Measurements from ENCODE around the gene REEP6.
"Not testable (repeated sequence)": the region's sequence is repeated elsewhere in the genome, so short reads cannot be mapped to it uniquely, and the experiment has no call there.

REEP6 gene

DNA sequence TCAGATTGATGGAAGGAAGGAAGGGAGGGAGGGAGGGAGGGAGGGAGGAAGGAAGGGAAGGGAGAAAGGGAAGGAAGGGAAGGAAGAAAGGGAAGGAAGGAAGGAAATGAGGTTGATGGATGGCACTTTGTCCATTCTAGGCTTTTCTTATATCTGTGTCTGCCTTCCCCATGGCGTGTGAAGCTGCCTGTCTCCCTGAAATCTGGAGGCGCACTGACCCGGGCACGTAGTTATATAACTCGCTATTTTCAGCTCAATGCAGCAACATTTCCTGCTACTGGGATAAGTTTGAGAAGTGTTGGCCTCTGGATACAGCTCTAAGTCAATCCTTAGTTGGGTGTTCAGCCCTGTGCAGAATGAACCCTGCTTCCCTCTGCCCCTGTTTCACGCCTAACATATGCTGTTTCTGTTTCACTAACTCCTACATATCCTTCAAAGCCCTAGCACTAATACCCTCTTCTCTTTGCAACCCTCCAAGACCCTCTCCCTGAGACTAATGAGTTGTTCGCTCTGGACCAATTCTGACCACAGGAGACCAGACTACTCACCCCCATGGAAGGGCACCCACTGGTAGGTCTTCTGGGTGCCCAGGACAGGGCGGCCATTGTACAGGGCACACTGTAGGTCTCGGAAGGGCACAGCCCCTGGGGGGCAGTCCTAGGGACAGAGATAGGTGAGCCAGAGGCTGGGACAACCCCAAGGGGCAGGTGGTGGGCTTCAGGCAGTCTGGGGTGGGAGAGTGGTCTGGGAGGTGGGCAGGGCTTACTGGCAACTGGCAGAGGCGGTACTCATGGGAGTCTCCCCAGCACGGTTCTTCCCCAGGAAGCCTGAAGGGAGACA is 18.8 kb downstream of the REEP6 start:
- no peak for DNase-seq

DNA sequence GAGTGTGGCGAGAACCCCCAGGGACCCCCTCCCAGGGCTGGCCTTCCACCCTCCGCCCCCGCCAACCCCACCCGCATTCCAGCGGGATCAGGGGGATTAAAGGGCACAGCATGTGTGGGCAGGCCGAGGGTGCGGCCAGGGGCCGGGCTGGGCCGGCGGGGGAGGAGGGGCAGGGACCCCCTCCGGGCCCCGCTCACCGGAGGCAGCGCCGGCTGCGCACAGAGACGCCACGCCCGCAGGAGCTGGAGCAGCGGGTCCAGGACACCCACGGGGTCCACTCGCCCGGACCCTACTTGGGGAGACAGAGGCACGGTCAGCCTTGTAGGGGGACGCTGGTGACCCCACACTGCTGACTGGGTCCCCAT is 19.4 kb downstream of the REEP6 start:
- DNase-seq, result no peak

DNA sequence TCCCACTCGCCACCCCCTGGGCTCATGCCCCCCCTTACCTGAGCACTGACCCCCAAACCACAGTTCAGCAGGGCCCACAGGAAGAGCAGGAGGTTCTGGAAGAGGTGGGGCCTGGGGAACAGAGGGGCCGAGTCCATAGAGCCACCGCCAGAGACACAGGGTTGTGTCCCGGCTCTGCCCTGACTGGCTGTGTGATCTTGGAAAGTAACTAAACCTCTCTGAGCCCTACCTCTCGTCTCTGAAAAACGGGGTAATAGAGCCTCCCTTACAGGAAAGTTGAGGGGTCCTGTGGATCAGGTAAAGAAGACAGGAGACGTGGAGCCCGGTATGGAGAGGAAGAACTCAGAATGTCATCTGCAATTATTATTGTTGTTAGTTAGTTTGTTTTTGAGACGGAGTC is 19.8 kb downstream of the REEP6 start:
- no peak for DNase-seq

DNA sequence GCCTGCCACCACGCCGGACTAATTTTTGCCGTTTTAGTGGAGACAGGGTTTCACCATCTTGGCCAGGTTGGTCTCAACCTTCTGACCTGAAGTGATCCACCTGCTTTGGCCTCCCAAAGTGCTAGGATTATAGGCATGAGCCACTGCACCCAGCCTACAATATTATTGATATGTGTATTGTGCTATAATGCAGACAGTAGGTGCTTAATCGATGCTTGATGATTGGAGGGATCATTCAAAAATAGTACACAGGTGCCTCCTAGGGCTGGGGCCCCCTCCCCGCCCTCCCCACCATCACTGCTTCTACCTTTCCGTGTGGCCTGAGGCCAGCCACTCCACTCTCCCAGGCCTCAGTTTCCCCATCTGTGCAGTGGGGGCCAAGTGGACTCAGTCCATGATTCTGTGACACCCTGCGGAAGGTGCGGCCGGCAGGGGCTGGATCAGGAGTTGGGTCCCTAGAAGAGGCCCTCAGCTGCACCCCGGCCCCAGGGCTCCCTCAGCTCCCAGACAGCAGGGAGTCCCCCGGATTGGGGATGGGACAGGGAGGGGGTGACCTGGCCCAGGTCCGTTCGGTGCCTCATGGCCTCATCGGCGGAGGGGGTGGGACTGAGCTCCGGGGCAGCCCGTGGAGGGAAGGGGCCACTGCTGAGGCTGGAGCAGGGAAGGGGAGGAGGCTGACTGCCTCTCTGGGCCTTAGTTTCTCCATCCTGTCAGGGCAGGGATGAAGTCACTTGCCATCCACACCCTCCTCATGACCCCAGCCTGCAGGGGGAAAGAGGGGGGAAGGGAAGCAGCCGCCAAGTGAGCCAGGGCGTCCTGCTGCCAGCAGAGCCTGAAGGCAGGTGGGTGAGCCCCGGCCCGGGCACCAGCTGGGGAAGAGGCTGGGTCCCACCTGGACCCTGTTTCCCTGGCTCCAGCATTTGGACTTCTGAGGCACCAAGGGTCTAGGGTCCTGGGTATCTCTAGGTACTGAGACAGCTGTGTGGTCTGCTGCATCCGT is 20.6 kb downstream of the REEP6 start:
- no peak for DNase-seq

DNA sequence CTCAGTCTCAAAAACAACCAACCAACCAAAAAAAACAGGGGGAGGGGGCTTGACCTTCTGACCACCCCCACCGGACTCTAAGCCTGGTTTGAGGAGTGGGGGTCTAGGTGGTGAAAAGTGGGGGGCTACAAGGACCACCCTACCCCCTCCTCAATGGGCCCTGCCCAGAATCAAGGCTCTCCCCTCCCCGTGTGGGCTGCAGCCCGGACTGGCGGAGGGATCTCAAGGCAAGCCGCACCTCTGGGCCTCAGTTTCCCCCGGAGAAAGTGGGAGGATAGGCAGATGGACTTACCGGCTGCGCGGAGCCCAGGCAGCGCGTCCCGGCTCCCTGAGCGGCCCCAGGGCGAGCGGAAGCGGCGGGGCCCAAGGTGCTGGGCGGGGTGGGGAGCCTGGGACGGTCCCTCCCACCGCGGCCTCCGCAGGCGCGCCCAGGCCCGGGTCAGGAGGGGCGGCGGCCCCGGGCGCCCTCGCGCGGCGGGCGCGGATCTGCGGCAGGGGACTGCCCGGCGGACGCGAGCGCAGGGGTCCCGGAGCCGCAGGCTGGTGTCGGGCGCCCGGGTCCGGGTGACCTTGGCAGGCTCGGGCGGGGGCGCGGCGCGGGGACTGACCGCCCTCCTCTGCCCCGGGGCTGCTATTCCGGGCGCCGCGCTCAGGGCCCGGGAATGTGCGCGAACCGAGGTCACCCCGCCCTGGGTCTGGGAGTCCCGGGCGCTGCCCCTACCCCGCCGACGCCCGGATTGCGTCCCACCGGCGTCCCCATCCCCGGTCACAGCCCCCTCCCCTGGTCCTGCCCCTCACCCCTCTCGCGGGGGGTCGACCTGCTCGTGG is 21.9 kb downstream of the REEP6 start, which contains the start of gene ADAMTSL5:
Gene ADAMTSL5 (minus strand): TSS at position 349 of the 828 bp plus-strand sequence. CDS start 2,076 bp downstream, outside the sequence.
- DNase-seq, result peak; percentile 76

DNA sequence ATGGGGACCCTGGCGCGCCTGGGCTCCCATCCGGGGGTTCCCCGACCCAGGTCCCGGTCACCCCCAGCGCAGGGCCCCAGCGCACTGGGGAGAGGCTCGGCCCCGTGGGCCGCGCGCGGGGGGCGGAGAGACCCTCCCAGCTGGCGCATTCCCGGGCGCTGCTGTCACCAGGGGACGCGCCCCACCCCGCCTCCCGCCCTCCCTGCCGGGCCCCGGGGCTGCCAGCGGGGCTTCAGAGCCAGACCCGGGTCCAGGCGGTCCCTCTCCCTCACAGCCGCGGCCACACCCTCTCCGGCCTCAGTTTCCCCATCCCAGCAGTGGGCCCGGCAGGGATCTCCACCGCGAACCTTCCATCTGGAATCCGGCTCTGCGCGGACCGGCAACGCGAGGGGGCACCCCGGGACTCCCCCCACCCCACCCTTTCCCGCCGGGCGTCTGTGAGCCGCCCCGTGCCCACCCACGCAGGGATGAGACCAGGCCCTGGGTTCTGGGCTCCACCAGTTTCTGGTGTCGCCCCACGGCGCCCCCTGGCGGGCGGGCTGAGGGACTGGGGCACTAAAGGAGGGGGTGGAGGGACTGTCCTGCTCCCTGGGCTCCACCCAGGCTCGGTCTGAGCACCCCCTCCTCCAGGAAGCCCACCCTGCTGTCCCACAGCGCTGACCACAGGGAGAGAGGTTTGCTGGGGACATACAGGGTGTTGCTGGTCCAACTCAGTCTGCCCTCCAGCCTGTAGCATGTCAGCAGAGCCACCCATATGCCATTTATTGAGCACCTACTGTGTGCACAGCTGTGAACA is 22.7 kb downstream of the REEP6 start:
- peak; percentile 74 for DNase-seq

DNA sequence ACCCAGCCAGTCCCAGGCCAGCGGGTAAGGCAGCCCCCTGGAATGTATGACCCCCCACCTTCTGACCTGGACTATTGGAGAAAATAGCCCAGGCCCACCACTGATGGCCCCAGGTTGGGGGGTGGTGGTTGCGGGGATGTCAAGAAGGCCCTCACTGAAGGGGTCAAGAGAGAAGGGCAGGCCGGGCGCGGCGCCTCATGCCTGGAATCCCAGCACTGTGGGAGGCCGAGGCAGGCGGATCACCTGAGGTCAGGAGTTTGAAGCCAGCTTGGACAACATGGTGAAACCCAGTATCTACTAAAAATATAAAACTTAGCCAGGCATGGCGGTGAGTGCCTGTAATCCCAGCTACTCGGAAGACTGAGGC is 23.3 kb downstream of the REEP6 start:
- DNase-seq, result no peak

DNA sequence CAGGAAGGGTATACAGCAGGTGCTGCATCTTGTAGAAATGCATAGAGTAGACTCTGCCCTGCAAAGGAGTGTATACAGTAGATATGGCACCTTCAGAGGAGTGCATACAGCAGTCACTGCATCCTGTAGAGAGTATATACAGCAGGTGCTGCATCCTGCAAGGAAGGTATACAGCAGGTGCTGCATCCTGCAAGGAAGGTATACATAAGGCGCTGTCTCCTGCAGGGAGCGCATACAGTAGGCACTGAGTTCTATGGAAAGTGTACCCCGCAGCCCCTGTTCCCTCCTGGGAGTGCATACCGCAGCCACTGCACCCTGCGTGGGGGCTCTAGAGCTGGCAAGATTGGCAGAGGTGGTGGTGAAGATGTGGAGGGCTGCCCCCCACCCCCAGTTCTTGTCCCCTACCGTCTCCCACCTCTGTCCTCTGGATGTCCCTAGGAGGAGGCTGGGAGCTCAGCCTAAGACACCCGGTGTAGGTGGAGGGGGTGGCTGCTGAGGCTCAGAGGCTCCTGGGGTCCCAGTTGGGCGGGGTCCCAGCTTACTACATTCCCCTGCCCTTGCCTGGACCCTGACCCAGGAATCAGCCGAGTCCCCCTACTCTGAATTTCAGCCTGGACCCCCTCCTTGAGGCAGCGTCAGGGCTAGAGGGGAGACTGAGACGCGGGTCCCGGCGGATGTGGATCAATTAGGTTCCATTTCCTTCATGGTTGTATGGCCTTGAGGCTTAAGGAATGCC is 24.2 kb downstream of the REEP6 start:
- no peak for DNase-seq

DNA sequence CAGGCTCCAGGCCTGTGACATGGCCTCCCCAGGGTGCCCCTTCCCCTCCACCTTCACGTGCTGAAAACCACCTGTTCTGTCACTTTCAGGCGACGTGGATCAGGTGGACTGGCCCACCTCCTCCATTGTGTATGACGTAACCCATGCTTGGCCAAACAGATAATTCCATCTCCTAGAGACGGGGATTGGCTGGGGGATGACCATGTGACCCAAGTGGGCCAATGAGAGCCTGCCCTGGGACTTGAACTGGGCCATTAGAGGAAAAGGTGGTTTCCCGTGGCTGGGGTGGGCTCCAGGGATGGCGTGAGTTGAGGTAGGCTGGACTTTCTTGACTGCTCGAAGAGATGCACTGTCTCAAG is 25.4 kb downstream of the REEP6 start:
- DNase-seq, result no peak

DNA sequence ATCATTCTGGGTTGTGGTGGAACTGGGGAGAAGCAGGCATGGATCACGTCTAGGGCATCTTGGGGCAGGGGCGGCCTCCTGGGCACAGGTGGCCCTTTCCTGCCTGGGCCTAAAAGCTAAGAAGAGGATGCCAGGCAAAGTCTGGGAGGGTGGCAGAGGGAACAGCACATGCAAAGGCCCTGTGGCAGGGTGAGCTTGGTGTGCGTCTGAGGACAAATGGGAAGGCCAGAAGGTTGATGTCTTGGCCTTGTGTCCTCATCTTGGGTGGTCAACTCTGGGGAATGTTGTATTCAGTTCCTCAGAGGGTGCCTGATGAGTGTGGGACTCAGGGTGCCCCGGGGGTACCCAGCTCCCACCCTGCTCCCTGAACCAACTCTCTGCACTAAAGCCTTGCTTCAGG is 27.5 kb downstream of the REEP6 start:
- no peak for DNase-seq

DNA sequence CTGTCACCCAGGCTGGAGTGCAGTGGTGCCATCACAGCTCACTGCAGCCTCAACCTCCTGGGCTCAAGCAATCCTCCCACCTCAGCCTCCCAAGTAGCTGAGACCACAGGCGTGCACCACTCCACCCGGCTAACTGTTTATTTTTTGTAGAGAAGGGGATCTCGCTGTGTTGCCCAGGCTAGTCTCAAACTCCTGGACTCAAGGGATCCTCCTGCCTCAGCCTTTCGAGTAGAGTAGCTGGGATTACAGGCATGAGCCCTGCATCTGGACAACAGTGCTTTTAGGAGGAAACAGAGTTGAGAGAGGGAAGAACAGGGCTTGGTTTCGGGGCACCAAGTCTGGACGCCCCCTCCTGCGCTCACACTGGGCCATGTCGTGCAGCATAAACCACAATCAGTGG is 28.8 kb downstream of the REEP6 start:
- DNase-seq, result not testable (repeated sequence)

DNA sequence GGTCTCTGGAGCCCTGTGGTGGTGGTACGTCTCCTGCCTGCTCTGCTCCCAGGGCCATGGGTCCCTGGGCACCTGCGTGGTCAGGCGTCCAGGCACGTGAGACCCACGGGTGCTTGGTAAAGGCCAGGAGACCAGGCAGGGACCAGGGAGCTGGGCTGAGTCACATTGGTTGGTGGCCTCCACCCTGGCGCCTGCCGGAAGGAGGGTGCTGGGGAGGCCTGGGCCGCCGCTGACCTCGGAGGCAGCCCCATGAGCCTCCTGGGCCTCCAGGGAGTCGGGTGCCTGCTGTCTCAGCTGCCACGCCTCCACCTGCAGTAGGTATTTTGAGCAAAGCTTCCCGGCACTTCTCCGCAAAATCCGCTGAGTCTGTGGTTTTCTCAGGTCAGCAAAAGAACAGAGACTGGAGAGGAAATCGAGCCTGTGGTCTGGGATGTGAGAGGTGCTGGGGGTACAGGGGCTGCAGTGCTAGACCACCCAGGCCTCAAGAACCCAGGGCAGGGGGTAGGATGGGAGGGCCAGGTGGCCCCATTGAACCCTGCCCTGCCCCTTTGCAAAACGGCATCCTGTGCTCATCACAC is 29.3 kb downstream of the REEP6 start:
- no peak for DNase-seq

DNA sequence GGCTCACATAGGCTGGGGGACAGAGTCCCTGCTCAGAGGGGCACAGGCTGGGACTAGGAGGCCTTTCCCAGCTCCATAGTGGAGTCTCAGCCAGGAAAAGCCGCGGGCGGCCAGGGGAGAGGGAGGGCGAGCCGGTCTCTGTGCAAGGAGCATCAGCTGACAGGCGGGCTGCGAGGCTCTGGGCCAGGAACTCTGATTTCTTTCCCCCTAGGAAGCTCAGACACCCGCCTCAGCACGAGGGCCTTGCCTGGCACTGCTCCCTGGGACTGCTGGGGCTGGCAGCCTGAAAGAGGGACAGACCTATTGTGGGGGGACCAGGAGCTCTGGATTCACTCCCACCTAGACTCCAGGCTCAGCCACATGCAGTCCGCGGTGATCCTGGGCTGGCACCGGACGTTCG is 30.7 kb downstream of the REEP6 start:
- no peak for DNase-seq

DNA sequence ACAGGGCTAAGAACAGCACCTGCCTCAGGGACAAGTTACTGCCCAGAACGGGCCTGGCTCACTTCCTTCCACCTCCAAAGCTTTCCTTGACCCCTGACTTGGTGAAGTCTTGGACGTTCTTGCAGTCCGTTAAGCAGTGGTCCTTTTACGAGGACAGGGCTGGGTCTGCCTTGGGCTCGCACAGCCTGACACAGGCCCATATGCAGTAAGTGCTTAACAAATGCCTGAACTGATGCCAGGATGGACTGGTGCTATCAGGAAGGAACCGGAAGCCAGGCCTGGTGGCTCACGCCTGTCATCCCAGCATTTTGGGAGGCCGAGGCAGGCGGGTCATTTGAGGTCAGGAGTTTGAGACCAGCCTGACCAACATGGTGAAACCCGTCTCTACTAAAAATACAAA is 31.1 kb downstream of the REEP6 start:
- DNase-seq, result no peak

DNA sequence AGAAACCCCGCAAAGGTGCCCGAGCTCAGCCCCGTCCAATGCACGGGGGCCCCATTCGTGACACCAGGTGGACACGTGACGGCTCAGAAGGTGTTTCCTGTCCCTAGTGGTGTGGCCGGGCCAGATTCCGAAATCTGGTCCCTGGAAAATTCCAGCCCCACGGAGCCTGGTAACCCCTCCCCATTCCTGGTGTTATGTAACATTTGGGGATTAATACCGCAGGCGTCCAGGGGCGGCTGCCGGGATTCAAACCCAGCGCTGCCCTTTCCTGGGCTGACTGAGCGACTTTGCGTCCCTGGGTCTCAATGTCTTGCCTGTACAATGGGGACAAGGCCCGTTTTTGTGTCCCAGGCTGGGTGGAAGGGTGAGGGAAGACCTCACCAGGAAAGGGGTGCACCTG is 31.9 kb downstream of the REEP6 start:
- no peak for DNase-seq

DNA sequence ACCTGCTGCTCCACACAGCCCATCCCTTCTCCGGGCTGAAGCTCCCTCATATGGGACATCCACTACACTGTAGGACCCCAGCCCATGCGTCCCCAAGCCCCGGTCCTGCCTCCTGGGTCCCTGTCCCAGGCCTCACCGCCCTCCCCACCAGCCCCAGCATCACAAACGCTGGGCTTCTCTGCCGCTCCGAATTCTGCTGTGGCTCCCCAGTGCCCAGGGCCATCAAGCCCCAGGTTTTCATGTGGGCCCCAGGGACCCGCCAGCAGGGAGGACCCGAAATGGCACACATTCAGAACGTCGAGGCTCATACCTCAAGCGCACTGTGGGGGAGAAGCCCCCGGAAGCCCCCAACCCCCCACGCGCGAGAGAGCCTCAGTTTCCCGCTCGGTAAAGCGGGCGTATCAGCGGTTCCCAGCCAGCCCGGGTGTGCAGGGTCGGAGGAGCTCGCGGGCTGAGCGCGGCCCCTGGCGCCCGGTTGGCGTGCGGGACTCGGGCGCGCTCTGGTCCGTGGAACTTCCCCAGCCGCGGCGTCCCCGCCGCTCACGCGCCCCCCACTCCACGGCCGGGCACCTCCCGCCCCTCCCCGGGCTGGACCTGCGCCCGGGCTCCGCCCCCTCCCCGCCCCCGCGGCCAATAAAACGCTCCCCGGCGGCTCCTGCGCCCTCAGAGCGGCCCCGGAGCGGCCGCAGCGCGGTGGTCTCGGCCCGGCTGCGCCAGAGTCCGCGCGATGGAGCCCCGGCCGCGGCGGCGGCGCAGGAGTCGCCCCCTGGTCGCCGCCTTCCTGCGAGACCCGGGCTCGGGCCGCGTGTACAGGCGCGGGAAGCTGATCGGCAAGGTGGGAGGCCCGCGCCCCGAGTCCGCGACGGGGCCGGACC is 32.7 kb downstream of the REEP6 start, which contains the start of gene PLK5:
Gene PLK5 (plus strand): TSS at position 666 of the 875 bp plus-strand sequence. CDS start 2,920 bp downstream, outside the sequence.
- DNase-seq, result no peak

DNA sequence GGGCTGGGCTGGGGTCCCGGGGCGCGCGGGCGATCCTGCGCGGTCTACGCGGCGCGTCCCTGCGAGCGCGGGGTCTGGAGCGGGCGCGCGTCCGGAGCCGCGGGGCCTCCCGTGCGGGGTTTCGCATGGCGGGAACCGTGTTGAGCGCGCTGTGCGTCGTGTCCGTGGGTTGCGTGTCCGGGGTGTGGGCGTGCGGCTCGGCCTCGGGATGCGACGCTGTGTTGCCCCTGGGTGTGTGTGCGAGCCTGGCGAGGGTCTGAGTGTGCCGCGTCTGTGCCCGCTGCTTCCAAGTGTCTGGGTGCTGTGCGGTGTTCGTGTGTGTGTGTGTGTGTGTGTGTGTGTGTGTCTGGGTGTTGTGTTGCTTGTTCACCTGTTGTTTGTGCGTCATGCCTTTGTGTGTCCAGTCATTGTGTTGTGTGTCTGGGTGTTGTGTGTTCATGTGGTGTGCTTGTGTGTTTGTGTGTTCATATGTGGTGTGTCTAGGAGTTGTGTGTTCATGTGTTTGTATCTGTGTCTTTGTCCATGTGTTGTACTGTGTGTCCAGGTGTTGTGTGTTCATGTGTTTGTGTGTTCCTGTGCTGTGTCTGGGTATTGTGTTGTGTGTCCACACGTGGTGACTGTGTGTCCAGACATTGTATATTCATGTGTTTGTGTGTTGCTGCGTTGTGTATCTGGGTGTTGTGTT is 33.4 kb downstream of the REEP6 start:
- no peak for DNase-seq

DNA sequence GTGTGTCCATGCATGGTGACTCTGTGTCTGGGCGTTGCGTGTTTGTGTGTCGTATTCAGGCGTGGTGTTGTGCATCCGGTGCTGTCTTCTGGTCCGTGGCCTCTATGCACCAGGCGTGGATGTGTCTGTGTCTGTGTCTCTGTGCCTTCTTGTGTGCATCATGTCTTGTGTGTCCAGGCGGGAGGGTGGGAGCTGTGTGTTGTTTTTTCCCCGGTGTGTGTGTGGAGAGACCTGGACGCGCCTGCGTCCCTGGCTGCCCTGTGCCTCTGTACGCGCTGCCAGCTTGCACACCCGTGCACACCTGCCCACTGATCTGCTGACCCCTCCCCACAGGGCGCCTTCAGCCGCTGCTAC is 34.0 kb downstream of the REEP6 start:
- DNase-seq, result no peak

DNA sequence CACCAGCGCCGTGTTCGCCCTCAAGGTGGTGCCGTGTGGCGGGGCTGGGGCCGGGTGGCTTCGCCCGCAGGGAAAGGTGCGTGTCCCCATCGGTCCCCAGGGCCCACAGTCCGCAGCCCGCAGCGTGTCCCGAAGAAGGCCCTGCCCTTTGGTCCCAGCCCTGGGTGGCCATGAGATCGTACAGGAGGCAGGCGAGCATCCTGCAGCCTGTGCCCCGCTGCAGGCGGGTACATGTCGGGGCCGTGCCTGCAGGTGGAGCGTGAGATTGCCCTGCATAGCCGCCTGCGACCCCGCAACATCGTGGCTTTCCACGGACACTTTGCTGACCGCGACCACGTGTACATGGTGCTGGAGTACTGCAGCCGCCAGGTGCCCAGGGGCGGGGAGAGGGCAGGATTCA is 34.4 kb downstream of the REEP6 start:
- no peak for DNase-seq

Data from activated naive CD4-positive, alpha-beta T cell treated with Interleukin-2 at 50 U/mL for 16 hours (primary cell).